ENCODE results near the gene RPLP1. TPM values are rescaled to one million over a fixed set of nuclear protein-coding genes. Genes with fewer than 3 reads are reported as not detected.

The RPLP1 gene
- total RNA-seq, 1 experiment from 2014 or later, result 1,651 TPM

DNA sequence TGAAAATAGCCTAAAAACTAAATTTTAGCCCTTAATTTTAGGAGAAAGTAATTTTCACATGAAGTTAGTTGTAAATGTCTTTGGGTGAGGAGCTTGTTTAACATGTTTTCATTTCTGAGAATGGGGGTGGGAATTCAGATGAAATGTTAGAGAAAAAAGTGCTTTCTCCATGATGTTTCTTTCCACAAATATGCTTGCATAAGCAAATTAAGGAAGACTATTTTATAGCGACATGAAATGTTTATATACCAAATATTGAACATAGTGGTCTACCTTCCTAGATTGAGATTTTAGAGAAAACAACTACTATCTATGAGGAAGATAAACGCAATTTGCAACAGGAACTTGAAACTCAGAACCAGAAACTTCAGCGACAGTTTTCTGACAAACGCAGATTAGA is 13.0 kb upstream of the RPLP1 start:
- Histone ChIP-seq H3F3A (ENCODE audit: insufficient read depth, low read depth) (no peaks in the 10 kb centered on the region), H3K9me2 (ENCODE audit: insufficient read depth) (no peaks in the 10 kb centered on the region), H3K36me3 (ENCODE audit: low read depth) (peaks cover 28% of the 10 kb centered on the region), H3K9me3 (ENCODE audit: insufficient read depth, low read depth) (no peaks in the 10 kb centered on the region), H3K4me3 (no peak overlapping the region), H2AFZ (no peak overlapping the region), H3K79me2 (ENCODE audit: low read depth) (no peaks in the 10 kb centered on the region), H3K4me2 (no peak overlapping the region), H4K20me1 (ENCODE audit: insufficient read depth) (no peaks in the 10 kb centered on the region), H3K27me3 (ENCODE audit: insufficient read depth, low read depth) (no peaks in the 10 kb centered on the region), H3K27ac (no peak overlapping the region), H3K4me1 (replicated peaks; ENCODE audit: insufficient read depth) (no peaks in the 10 kb centered on the region)
- no peak for DNase-seq
- TF ChIP-seq, protein P1, sequence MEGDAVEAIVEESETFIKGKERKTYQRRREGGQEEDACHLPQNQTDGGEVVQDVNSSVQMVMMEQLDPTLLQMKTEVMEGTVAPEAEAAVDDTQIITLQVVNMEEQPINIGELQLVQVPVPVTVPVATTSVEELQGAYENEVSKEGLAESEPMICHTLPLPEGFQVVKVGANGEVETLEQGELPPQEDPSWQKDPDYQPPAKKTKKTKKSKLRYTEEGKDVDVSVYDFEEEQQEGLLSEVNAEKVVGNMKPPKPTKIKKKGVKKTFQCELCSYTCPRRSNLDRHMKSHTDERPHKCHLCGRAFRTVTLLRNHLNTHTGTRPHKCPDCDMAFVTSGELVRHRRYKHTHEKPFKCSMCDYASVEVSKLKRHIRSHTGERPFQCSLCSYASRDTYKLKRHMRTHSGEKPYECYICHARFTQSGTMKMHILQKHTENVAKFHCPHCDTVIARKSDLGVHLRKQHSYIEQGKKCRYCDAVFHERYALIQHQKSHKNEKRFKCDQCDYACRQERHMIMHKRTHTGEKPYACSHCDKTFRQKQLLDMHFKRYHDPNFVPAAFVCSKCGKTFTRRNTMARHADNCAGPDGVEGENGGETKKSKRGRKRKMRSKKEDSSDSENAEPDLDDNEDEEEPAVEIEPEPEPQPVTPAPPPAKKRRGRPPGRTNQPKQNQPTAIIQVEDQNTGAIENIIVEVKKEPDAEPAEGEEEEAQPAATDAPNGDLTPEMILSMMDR (conservative IDR thresholded peaks at IDR 0.05), result no peak
- TF ChIP-seq EZH2 (IDR thresholded peaks at IDR 0.05; ENCODE audit: low read depth), result no peak
- intact Hi-C loops (cut with micrococcal nuclease; ENCODE audit: unreplicated experiment), result no loop called here
- ChIA-PET POLR2A (ENCODE audit: unreplicated experiment) (interaction anchor here (0.5 kb wide), 1 partner anchor 690 kb away, joined by 3 read pairs; no protein-coding TSS in a partner anchor), CTCF (no interaction called here)
- BruUV-seq (replicated peaks), result no TSS peak

DNA sequence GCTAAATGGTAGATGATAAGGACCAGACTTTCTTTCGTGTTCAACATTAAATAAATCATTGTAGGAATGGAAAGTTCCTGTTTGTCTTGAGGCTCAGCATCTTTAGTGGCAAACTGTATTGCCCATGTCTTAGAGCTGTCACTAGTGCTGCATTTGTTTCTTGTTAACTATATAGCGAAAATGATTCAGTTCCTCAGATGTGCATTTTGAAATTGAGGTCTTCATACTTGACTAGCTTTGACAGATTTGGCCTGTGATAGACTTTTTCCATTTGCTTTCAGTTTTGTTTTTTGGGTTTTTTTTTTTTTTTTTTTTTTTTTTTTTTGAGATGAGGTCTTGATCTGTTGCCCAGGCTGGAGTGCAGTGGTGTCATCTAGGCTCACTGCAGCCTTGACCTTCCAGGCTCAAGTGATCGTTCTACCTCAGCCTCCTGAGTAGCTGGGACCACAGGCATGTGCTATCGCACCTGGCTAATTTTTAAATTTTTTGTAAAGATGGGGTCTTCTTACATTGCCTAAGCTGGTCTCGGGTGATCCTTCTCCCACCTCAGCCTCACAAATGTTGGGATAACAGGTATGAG is 9.5 kb upstream of the RPLP1 start:
- no peaks in the 10 kb centered on the region for H3K79me2 ChIP-seq (ENCODE audit: low read depth)
- no peaks in the 10 kb centered on the region for H3K9me3 ChIP-seq (ENCODE audit: insufficient read depth, low read depth)
- BruUV-seq (replicated peaks), result no TSS peak
- no peak overlapping the region for H3K4me2 ChIP-seq
- H3F3A ChIP-seq (ENCODE audit: insufficient read depth, low read depth), result peaks cover 4% of the 10 kb centered on the region; the same call in 1 of the 2 replicates
- no peak overlapping the region for H3K27ac ChIP-seq
- POLR2A ChIA-PET (ENCODE audit: unreplicated experiment), result no interaction called here
- no peaks in the 10 kb centered on the region; the same call in 1 of the 2 replicates for H4K20me1 ChIP-seq (ENCODE audit: insufficient read depth)
- H3K4me3 ChIP-seq, result no peak overlapping the region
- H3K27me3 ChIP-seq (ENCODE audit: insufficient read depth, low read depth), result no peaks in the 10 kb centered on the region
- TF ChIP-seq EZH2 (IDR thresholded peaks at IDR 0.05; ENCODE audit: low read depth), result no peak
- TF ChIP-seq, protein P1 (conservative IDR thresholded peaks at IDR 0.05), result no peak
- intact Hi-C loops (cut with micrococcal nuclease; ENCODE audit: unreplicated experiment), result no loop called here
- no peak overlapping the region for H2AFZ ChIP-seq
- no peaks in the 10 kb centered on the region for H3K9me2 ChIP-seq (ENCODE audit: insufficient read depth)
- no peak for DNase-seq
- H3K4me1 ChIP-seq (replicated peaks; ENCODE audit: insufficient read depth), result no peaks in the 10 kb centered on the region
- H3K36me3 ChIP-seq (ENCODE audit: low read depth), result peaks cover 28% of the 10 kb centered on the region
- CTCF ChIA-PET, result no interaction called here

DNA sequence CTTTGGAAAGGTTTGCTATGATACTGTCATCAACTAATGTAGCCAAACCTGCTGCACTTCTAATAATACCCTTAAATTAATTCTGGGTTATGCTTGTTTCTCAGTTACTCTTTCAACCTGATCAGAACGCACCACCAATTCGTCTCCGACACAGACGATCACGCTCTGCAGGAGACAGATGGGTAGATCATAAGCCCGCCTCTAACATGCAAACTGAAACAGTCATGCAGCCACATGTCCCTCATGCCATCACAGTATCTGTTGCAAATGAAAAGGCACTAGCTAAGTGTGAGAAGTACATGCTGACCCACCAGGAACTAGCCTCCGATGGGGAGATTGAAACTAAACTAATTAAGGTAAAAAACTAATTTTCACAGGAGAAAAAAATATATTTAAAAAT is 7.9 kb upstream of the RPLP1 start:
- no TSS peak for BruUV-seq (replicated peaks)
- no peak overlapping the region for H3K27ac ChIP-seq
- ChIA-PET POLR2A (ENCODE audit: unreplicated experiment) (no interaction called here), CTCF (no interaction called here)
- peaks cover 27% of the 10 kb centered on the region for H3K36me3 ChIP-seq (ENCODE audit: low read depth)
- intact Hi-C loops (cut with micrococcal nuclease; ENCODE audit: unreplicated experiment), result no loop called here
- no peak for DNase-seq
- no peaks in the 10 kb centered on the region for H3K4me1 ChIP-seq (replicated peaks; ENCODE audit: insufficient read depth)
- no peak overlapping the region for H2AFZ ChIP-seq
- TF ChIP-seq, protein P1 (conservative IDR thresholded peaks at IDR 0.05), result no peak
- no peak for TF ChIP-seq EZH2 (IDR thresholded peaks at IDR 0.05; ENCODE audit: low read depth)
- no peaks in the 10 kb centered on the region for H3K9me2 ChIP-seq (ENCODE audit: insufficient read depth)
- H3K4me2 ChIP-seq, result no peak overlapping the region
- no peaks in the 10 kb centered on the region for H3K79me2 ChIP-seq (ENCODE audit: low read depth)
- peaks cover 8% of the 10 kb centered on the region; the same call in 1 of the 2 replicates for H3F3A ChIP-seq (ENCODE audit: insufficient read depth, low read depth)
- H3K9me3 ChIP-seq (ENCODE audit: insufficient read depth, low read depth), result no peaks in the 10 kb centered on the region
- no peak overlapping the region for H3K4me3 ChIP-seq
- no peaks in the 10 kb centered on the region for H3K27me3 ChIP-seq (ENCODE audit: insufficient read depth, low read depth)
- no peaks in the 10 kb centered on the region; the same call in 1 of the 2 replicates for H4K20me1 ChIP-seq (ENCODE audit: insufficient read depth)
